ENCODE results near the gene FAR2.

Gene FAR2

DNA sequence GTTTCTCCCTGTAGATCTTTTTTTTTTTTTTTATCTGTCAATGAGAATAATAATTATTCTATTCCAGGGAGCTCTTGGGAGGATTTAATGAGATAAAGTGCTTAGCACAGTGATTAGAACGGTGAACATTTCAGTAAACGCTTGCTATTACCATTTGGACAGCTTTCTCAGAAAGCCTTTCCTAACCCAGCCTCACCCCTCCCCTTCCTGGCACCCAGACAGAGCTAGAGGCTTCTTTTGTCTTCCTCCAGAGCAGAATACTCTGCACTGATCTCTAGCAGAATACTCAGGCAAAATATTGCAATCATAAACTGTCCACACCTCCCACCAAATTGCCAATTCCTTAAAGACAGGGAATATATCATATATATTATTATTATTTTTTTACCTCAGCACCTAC, 165.3 kb downstream of the FAR2 start:
- FAIRE-seq, result no peak

DNA sequence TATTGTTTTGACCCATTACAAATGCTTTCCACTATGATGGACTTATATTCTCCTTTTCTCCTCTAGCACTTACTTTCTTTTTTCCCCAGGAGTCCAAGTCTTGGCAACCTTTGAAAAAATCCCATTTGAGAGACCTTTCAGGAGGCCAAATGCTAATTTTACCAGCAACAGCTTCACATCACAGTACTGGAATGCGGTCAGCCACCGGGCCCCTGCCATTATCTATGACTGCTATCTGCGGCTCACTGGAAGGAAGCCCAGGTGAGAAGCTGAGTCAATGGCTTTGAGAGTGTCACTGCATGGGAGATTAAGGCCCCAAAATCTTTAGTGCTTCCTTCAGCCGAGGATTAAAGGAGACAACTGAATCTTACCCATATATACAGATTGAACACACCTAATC, 167.7 kb downstream of the FAR2 start:
- FAIRE-seq (no peak), DNase-seq (ENCODE audit: insufficient read length, low spot score) (no peak)

More for the DNA sequence above, 165.3 kb downstream of the FAR2 start:
- no peak for DNase-seq (ENCODE audit: insufficient read length, low spot score)

DNA sequence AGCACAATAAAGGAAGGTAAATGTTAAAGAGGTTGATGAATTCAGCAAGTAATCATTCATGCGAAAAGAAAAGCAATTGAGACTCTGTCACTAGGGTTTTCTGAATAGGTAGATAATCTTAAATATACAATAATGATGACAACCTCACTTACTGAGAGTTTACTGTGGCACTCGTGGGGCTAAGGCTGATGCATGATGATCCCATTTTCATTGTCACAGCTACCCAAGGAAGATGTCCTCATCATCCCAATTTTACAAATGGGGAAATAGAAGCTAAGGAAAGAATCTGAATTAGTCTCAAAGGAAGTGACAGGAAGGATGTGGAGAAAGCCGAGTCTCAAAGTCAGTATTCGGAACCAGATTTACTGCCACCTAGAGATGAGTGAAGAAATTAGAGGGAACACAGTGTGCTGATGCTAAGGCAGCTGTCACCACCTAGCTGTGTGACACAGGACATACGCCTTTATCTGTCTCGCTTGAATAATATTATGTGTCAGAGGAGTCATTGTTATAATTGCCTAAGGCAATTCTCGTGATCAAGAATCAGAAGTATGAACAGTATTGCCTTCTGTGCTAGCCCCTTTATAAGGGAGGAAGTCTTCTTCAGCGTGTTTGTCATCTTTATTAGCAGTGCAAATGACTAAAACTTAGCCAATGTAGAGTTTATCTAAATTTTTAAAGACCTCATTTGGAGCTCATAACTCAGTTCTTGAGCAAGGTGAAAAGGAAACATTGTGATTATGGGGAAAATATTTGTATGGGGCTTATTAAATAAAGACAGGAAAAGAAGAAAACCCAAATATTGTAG, 168.7 kb downstream of the FAR2 start:
- FAIRE-seq (no peak), DNase-seq (ENCODE audit: insufficient read length, low spot score) (peak; percentile 3)

DNA sequence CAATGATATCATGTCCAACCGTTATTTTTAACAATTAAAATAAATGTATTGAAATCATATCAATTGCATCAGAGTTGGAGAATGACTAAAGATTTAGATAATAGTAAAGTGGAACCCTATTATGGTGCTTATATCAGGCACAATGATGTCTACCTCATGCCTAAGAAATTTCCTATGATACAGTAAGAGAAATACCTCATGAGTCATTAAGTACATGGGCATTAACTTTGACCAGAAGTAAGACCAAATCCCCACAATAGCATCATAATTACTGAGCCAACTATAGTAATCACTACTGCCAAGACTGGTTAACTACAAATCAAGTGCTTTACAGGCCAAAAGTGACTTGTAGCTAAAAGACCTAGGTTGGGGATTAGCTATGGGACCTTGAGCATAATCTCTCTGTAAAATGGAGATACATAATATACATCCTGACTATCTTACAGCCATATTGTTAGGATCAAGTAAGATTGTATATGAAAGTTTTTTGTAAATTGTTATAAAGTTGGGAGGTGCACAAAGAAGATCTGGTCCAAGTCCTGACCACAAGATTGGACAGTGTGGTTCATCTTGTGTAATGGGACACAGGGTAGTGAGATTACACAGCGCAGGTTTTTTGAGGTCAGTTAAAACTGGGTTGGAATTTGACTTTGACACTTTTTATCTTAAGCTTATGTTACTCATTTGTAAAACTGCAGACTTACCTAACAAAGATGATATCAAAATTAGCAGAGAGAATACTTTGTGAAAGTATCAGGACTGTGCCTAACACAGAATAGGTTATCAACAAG, 171.4 kb downstream of the FAR2 start:
- FAIRE-seq, result no peak
- DNase-seq (ENCODE audit: insufficient read length, low spot score), result peak; percentile 1

DNA sequence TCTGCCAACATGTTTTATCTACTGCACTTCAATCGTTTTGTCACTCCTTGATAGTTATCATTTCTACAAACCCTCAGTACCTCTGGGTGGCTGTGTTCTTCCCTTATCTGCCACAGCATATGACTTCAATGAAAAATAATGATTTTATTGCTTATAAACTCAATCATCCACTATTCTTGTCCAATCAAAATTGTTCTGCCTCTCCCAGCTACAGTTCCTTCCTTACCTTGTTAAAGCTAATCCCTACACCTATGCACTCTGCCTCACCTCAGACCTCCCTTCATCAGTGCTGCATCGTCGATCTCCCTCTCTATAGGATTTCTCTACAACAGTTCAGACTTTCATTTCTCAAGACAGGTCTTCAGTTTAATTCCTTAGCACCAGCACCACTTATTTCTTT, 173.1 kb downstream of the FAR2 start:
- FAIRE-seq, result no peak
- DNase-seq (ENCODE audit: insufficient read length, low spot score), result no peak

DNA sequence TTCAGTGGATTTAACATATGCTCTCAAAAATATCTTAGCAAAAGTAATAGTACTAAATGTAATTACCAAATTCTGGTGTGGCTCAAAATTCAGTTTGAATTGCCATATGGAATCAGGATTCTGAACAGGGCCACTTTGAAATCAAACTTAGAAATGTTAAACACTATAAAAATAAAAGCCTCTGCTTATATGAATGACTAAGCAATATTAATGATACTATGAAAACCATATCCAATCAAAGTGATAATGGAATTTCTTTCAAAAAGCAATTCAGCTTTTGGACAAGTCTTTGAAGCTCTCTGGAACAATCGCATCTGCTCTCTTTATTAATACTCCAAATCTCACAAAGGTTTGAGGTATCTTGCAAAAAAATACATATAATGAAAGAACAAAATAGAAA, 180.3 kb downstream of the FAR2 start:
- FAIRE-seq, result no peak

DNA sequence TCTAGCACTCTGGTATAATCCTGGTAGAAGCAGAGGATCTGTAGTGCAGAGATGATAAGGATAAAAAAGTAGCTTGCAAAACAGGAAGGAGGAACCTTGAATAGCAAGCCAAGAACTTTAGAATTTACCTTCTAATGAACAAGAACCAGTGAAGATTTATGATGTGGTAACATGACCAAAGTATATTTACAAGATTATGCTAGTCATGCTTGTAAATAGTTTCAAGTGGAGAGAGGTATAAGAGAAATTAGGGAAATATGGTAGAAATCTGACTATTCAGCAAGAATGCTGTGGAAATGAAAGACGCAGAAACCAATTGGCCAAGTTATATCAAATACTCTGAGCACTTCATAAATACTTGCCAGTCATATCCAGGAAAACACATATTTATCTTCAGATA, 184.1 kb downstream of the FAR2 start:
- DNase-seq (ENCODE audit: insufficient read length, low spot score), result no peak
- no peak for FAIRE-seq

More for the DNA sequence above, 180.3 kb downstream of the FAR2 start:
- no peak for DNase-seq (ENCODE audit: insufficient read length, low spot score)

DNA sequence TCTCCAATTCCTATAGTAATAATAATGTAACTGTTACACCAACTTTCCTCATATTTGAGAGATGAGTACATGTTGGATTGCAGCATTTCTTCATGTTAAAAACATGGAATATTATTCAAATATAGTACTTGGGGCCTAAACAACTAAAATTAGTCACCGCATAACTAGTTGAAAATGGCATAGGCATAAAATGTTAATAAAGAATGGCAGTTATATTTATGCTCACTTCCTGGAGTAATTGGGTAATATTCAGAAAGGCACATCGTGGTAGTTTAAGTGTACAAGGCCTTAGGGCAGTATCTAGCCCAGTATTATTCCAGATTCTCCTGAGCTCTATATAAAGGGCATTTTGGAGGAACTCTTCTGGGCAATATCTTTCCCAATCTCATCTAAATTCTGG, 185.9 kb downstream of the FAR2 start:
- DNase-seq (ENCODE audit: insufficient read length, low spot score) (no peak), FAIRE-seq (no peak)

DNA sequence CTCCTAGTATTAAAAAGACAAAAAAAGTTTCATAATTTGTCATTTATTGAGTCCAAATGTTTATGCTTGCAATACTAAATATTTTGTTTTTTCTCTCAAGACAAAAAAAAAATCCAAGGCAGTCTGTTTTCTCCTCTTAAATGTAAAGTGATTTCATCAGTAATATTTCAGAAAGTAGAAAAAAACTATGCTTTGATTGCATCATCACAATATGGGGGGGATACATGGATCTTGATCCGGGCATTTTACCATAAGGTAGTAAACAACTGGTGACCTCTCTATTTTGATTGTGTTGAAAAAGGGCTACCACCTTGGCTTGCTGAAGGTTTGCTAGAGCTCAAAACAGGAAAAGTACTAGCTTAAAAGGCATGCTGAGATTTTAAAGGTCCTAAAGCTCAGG, 188.2 kb downstream of the FAR2 start:
- FAIRE-seq (no peak), DNase-seq (ENCODE audit: insufficient read length, low spot score) (no peak)

DNA sequence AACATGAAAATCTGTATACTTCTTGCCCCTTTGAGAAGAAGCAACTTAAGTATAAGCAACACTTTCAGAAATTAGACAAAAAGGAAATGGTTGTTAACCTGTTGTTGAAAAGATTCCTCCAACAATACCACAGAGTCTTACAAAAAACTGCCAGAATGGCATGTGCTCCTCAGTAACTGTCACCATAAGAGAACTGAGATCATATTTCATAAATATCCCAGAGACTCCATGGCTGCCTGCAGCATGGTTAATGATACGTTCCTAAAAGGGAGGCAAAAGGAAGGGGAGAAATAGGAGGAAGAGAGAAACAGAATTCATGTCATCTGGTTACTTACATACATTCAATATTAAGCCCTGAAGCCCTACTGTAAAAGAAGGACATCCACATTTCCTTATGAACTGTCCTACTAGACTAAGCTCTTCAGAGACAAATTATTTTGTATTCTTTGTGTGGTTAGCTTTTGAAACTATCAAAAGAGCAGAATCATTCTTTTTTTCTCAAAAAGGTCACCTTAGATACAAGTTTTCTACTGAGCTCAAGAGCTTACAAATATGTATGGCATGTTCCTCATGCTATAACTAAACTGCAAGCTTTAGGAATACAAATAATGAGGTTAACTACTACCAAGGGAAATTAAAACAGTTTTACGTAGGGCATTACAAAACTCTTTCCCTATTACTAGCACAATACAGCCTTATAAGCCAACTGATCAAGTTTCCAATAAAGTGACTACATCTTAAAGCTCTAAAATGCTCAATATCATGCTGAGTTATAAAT, 194.1 kb downstream of the FAR2 start:
- DNase-seq (ENCODE audit: insufficient read length, low spot score), result no peak
- no peak for FAIRE-seq

DNA sequence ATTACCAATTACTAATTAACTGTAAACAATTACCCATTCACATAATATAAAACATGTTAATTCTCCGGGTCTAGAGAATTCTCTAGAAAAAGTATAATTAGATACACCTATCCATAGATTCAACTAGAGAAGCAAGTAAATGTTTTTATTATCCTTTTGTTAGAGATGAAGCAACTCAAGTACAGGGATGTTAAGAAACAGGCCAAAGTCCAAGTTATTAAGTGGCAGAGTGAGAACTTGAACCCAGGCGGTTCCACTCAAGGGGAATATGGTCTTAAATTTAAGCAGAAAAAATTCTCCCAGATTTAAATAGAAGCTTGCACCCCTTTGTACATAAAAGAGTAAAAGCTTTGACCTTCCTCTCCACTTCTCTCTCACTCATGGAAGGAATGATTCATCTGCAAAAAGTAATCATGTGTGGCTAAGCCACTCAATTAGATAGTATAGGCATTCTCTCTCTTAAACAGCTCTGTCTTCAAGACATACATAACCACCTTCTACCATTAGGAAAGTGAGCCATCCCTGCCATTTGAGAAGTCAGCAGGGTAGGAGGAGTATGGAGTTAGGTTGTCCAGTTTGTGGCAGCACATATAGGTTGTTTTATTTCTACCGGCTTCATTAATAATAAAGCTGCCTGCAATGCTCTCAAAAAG, 197.8 kb downstream of the FAR2 start:
- DNase-seq (ENCODE audit: insufficient read length, low spot score) (no peak), FAIRE-seq (no peak)

DNA sequence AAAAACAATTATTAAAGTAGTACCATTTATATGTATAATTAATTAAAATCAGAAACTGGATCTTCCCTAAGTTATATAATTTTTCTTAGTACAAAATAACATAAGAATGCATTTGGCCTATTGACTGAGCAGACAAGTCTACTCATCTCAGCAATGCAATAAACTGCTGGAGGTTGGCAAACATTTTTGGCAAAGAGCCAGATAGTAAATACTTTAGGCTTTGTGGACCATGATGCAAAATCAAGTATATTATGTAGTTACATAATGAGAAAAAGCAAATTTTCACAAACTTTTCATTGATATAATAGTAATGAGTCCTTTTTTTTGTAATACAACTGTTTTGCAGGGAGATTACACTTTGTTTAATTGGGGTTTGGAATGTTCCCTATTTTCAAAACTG, 201.0 kb downstream of the FAR2 start:
- DNase-seq (ENCODE audit: insufficient read length, low spot score) (peak; percentile 13), FAIRE-seq (no peak)

DNA sequence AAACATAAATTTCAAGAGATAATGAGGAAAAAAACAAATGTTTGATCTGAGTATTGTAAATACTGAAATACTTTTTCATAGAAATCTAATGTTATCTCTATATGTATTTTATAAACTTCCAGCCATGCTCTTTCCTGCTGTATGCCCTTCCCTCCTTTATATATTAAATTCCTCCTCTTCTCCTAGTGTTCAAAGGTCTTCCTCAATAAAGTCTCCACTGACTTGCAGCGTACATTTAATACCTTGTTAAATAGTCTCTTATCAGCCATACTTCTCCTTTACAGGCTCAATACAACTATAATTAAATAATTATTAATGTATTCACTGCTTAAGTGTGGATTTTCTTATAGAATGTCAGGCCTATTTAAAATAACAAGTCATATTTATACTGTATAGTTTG, 205.9 kb downstream of the FAR2 start:
- DNase-seq (ENCODE audit: insufficient read length, low spot score) (no peak), FAIRE-seq (no peak)

DNA sequence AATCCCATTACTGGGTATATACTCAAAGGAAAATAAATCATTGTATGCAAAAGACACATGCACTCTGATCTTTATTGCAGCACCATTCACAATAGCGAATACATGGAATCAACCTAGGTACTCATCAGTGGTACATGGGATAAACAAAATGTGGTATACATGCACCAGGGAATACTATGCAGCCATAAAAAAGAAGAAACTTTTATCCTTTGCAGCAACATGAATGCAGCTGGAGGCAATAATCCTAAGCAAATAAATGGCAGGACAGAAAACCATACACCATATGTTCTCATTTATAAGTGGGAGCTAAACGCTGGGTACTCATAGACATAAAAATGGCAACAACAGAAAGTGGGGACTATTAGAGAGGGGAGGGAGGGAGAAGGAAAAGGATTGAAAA, 216.0 kb downstream of the FAR2 start:
- DNase-seq (ENCODE audit: insufficient read length, low spot score) (no peak), FAIRE-seq (no peak)

DNA sequence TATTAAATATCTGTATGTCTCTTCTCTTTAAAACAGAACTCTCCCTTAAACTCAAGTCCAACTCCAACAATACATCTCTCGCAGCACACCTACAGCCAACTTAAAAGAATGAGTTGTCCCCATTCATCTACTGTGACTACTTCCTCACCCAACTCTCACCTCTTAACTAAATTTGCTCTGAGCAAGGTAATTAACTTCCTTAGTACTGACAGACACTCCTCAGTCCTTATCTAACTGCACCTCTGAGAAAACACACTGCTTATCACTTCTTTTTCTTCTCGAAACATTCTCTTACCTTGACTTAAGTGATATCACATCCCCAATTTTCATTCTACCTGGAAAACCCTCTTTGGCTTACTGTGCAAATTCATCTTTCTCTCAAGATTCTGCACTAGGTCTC, 224.9 kb downstream of the FAR2 start:
- FAIRE-seq, result no peak
- DNase-seq (ENCODE audit: insufficient read length, low spot score), result no peak

DNA sequence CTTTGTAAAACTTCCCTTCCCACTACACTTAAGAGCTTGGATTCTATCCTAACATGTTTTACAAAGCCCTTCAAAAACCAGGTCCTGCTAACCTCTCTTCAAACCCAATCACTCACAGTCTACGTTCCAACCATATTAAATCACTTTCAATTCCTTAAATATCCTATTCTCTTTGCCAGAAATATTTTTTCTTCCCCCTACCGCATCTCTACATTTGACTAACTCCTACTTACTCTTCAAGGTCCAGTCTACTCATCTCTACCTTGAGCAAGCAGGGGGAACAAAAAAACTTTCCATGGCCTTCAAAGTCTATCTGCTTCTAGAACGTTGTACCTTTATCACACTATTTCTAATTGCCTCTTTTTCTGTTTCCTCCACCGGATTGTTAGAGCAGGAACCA, 225.8 kb downstream of the FAR2 start:
- no peak for DNase-seq (ENCODE audit: insufficient read length, low spot score)
- no peak for FAIRE-seq

DNA sequence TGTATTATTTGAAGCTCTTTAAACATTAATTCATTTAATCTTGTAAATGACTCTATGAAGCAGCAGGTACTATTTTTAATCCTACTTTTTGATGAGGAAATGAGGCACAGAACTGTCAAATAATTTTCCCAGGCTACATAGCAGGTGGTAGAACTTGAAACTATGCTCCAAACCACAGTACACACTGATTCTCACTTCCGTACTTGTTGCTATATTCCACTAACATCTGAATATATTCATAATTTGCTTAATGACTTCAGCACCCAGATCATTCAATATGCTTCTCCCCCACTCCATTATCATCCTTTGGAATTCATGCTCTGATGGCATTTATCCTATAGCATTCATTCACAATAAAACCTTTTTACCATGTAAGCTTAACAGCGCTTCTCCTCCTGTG, 227.0 kb downstream of the FAR2 start:
- FAIRE-seq (no peak), DNase-seq (ENCODE audit: insufficient read length, low spot score) (no peak)

DNA sequence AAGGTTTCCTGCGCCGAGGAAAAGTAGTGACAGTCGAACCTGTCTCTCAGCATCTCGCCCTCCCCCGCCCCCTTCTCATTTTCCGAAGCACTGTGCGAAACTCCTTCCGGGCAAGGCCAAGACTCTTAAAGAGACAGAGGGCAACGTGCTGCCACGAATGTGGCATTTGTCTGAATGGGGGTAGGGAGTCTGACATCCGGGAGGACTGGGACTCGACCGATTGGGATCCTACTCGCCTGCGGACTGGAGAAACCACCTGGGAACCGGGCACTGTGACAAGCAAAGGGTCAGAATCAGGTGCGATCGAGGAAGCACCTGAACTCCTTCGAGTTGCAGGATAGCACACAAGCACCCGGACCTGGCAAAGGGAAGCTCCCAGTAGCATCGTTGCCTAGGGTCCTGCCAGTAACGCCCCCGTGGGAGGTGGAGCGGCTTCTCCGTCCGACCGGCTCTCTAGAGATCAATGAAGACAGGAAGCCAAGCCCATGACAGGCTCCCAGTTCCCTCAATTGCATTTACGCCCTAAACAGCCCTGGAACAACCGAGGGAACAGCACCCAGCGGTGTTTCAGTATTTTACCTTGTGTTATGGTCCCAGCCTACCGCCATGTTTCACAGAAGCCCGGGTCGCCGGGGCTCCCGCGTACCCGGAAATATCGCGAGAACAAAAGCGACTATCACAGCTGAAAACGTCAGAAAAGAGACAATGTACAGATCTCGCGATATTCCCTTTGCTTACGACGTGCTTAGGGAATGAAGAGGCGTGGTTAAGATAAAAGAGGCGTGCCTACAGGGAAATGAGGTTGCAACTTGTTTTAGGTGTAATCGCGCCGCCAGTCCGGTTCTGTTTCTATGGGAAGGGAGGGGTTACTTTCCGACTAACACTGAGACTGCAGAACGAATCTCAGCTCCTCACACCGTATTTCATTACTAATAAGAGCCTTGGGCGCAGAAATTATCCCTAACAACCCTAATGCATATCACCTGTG, 231.8 kb downstream of the FAR2 start, which contains the start of gene ERGIC2:
ERGIC2 (minus strand) TSS at position 637 of the 988 bp plus-strand sequence. CDS start 9,539 bp downstream, outside the sequence.
- FAIRE-seq (no peak), DNase-seq (ENCODE audit: insufficient read length, low spot score) (peak; percentile 80)

DNA sequence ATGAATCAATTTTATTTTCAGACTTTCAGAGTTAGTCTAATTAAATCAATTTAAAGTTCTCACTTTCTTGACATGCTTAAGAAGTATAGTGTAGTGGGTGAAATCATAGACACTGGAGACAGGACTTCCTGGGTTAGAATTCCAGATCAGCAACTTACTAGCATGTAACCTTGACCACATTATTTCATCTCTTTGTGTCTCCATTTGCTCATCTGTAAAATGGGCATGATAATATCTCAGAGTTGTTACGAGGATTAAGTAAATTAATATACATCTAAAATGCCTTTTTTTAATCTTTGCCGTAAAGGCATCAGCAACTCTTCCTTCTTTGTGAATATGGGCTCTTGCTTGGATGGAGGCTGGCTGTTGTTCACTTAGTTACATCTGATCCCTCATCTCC, 233.2 kb downstream of the FAR2 start:
- FAIRE-seq (no peak), DNase-seq (ENCODE audit: insufficient read length, low spot score) (no peak)

Measured in HTR-8/SVneo (cell line).